ENCODE data around the gene SMAD7. TPM values are rescaled to one million over a fixed set of nuclear protein-coding genes. Genes with fewer than 3 reads are reported as not detected.

SMAD7 gene
- total RNA-seq, 4 donors from 2014 or later: 42.9 to 100 (median 68.7) TPM

GRCh38 chr18:48923746-48924629 lies 26.8 kb downstream of the SMAD7 start:
- Histone ChIP-seq H3K9me3 (no peaks in the 10 kb centered on the region), H3K27ac (peak overlapping the region; percentile 4 to 81 (median 72)), H3K36me3 (peaks cover 0 to 31% (median 0%) of the 10 kb centered on the region in 3 donors), H3K4me1 (peaks cover 37 to 76% (median 48%) of the 10 kb centered on the region in 4 donors), H3K27me3 (no peaks in the 10 kb centered on the region), H3K4me3 (peak overlapping the region in 2 of 4 donors; percentile 27 to 46)
- peak in 2 of 3 donors; percentile 60 to 65 for DNase-seq
- peak in 1 of 2 donors; percentile 42 for TF ChIP-seq POLR2A (IDR thresholded peaks at IDR 0.05)
- TF ChIP-seq, protein P1, sequence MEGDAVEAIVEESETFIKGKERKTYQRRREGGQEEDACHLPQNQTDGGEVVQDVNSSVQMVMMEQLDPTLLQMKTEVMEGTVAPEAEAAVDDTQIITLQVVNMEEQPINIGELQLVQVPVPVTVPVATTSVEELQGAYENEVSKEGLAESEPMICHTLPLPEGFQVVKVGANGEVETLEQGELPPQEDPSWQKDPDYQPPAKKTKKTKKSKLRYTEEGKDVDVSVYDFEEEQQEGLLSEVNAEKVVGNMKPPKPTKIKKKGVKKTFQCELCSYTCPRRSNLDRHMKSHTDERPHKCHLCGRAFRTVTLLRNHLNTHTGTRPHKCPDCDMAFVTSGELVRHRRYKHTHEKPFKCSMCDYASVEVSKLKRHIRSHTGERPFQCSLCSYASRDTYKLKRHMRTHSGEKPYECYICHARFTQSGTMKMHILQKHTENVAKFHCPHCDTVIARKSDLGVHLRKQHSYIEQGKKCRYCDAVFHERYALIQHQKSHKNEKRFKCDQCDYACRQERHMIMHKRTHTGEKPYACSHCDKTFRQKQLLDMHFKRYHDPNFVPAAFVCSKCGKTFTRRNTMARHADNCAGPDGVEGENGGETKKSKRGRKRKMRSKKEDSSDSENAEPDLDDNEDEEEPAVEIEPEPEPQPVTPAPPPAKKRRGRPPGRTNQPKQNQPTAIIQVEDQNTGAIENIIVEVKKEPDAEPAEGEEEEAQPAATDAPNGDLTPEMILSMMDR (IDR thresholded peaks at IDR 0.05): no peak

- Histone ChIP-seq H3K4me3 (peak overlapping the region; percentile 6 to 46 (median 25)), H3K4me1 (peaks cover 32 to 67% (median 43%) of the 10 kb centered on the region in 4 donors), H3K9me3 (no peaks in the 10 kb centered on the region), H3K27me3 (no peaks in the 10 kb centered on the region), H3K27ac (peak overlapping the region; percentile 19 to 81 (median 72)), H3K36me3 (peaks cover 0 to 31% (median 0%) of the 10 kb centered on the region in 3 donors)
- DNase-seq: peak in 2 of 3 donors; percentile 51 to 80
- TF ChIP-seq, protein P1 (IDR thresholded peaks at IDR 0.05): no peak
- TF ChIP-seq POLR2A (IDR thresholded peaks at IDR 0.05): no peak
Measured at GRCh38 chr18:48922801-48923730, 27.7 kb downstream of the SMAD7 start.

GRCh38 chr18:48922226-48922800 lies 28.5 kb downstream of the SMAD7 start:
- Histone ChIP-seq H3K9me3 (no peaks in the 10 kb centered on the region), H3K27ac (peak overlapping the region in 3 of 4 donors; percentile 66 to 81 (median 78)), H3K4me3 (peak overlapping the region; percentile 6 to 46 (median 25)), H3K4me1 (peaks cover 27 to 59% (median 36%) of the 10 kb centered on the region in 4 donors), H3K27me3 (no peaks in the 10 kb centered on the region), H3K36me3 (peaks cover 0 to 31% (median 0%) of the 10 kb centered on the region in 3 donors)
- no peak for TF ChIP-seq POLR2A (IDR thresholded peaks at IDR 0.05)
- TF ChIP-seq, protein P1 (IDR thresholded peaks at IDR 0.05): no peak
- peak in 1 of 3 donors; percentile 25 for DNase-seq

GRCh38 chr18:48921305-48922225 lies 29.2 kb downstream of the SMAD7 start:
- Histone ChIP-seq H3K27ac (peak overlapping the region in 3 of 4 donors; percentile 22 to 78 (median 66)), H3K36me3 (peaks cover 0 to 31% (median 0%) of the 10 kb centered on the region in 3 donors), H3K27me3 (no peaks in the 10 kb centered on the region), H3K9me3 (no peaks in the 10 kb centered on the region), H3K4me3 (no peak overlapping the region), H3K4me1 (peaks cover 27 to 52% (median 30%) of the 10 kb centered on the region in 4 donors)
- TF ChIP-seq POLR2A (IDR thresholded peaks at IDR 0.05): no peak
- TF ChIP-seq, protein P1 (IDR thresholded peaks at IDR 0.05): no peak
- peak in 1 of 3 donors; percentile 49 for DNase-seq
